GM18526 (cell line): ENCODE measurements around the gene KCNG2.

Experiments
- POLR2A ChIP-seq: IDR thresholded peaks from 3 replicates; pipeline ENCODE4 v1.6.1; 2011; ENCODE audit not compliant: insufficient read length; ENCODE audit errors: extremely low read depth

Gene KCNG2

DNA sequence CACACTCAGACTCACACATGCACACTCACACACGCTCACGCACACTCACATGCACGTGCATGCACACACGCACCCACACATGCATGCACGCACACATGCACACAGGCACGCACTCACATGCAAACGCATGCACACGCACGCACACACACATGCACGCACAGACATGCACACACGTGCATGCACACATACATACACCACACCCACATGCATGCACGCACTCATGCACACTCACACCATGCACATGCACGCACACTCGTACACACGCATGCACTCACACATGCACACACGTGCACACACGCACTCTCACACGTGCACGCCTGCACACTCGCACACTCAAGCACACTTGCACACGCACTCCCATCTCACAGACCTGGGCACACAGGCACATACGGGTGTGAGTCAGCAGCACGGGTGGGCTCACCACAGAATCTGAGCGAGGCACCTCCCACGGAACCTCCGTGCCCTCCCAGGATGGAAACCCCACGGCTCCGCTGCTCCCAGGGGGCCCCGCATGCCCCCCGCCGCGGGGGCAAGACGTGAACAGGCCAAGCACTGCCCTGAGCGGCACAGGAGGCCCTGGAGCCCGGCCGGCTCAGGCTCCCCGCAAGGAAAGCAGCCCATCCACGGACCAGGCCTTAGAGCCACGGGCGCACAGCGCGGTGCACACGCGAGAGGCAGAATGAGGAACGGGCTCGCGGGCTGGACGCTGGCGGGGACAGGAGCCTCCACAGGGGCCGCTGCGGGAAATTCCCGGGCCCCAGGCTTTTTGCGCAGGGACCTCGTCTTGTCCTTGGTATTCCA is 8.4 kb upstream of the KCNG2 start:
- no peak for TF ChIP-seq POLR2A

DNA sequence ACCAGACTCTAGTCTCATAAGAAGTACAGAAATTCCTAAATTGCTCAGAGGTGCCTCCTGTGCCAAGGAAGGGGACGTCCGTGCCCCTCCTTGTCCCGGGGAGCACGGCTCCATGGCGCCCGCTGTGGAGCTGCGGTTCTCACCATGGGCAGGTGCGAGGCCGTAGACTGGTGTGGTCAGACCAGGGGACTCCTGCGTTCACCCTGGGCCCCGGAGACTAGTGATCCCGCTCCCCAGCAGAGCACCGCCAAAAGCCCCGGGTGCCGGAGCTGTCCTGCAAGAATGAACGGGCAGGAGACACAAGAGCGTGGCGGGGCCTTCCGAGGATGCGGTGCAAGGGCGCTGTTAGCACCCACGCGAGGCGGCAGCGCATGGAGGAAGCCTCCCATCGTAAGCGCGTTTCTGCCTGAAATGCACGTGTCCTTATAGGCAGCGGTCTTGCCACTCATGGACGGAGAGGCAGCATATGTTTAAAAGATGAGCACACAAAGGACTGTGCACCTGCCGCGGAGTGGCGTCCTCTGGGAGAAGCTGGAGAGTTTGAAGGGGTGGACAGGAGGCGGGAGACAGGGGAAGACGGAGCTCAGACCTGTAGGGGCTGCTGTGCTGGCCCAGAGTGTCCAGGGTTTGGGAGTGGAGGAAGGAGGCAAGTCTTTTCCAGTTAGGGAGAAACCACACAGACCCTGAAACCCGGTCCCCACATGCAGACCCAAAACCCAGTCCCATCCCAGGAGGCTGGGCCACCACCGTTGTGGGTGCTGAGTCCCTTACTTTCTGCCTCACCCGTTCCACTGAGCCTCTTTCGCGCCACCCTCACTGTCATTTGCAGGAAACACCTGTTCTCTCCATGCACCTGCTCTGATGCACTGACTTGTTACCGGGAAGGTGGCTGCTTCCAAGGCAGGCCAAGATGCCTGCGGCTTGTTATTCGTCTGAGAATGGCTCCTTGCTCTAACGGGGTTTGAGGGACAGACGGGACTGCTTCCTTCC is 7.5 kb upstream of the KCNG2 start:
- no peak for TF ChIP-seq POLR2A

DNA sequence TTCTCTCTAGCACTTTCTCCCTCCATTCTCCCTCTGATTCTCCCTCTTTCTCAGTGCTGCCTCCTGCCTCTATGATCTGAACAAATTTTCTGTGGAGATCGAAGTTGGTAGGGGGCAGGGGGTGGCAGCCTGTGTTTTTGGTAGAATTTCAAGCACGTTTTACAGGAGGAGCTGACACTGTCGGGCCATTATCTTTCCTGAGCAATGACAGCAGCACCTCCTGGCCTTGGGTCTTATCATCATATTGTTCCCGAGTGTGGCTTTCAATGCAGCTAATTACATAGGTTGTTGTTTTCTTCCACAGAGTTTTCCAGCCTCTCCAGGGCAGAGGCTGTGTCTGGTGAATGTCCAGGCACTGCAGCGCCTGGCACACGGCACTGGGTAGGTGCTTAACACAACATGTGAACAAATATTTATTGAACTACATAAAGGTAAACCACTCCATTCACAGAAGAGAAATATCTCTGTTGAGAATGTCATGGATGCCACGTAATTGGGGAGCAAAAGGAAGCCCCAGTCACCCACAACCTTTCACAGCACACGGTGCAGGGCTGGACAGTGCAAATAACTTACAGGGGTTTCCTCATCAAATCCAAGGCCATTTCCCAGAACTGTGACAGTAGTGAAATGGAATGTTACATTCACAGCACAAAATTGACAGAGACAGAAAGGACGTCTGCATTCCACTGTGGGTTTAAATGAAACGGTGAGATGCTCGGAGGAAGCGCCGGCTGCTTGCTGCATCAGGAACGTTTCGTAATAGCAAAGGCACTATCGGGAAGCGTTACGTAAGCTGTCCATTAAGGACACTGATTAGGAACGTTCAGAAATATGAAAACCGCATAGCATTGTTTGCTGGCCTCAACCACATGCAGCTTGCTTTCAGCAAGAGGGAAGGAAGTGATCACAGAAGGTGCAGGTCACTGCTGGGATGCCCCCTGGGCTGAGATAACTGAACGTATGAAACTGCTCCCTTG is 6.5 kb upstream of the KCNG2 start:
- TF ChIP-seq POLR2A, result no peak

DNA sequence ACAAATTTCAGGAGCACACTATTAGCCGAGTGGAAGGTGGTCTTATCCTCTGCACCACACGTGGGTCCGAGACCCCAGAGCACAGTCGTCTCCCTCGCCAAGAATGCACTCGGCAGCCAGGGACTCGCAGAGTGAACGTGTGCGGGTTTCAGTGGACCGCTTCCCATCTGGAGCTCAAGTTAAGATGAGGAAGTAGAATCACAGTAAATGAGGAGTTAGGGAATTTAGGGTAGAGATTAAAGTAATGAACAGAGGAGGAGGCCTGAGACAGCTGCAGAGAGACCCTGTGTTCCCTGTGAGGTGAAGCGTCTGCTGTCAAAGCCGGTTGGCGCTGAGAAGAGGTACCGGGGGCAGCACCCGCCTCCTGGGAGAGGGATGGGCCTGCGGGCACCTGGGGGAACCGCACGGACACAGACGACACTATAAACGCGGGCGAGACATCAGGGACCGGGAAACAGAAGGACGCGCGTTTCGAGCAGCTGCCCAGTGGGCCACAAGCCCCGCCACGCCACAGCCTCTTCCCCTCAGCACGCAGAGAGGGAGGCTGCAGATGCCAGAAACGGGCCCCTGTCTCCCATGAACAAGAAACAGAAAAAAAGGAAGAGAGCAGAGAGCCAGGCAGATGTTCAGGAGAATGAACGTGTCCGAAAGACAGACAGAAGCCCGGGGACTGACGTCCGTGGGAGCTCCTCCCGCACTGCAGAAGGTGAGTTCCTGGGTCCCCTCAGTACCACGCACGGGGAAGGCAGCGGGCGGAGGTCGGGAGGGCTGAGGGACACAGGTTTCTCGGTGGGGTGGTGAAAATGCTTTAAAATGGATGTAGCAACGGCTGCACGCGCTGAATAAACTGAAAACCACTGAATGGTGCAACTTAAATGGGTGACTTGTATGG is 5.4 kb upstream of the KCNG2 start:
- TF ChIP-seq POLR2A, result no peak

DNA sequence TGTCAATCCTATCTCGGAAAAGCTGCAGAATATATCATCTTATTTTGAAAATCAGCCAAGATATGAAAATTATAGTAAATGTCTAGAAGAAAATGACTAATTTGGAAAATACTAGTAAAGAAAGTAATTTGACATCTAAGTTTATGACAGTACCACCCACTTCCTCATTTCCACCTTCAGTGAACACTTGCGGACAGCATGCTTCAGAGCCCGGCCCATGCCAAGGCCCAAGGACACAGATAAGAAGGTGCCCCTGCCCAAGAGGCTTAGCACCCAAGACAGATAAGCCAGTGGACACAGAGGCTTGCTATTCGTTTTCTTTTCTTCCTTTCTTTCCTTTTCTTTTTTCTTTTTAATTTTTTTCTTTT is 4.8 kb upstream of the KCNG2 start:
- TF ChIP-seq POLR2A, result no peak

DNA sequence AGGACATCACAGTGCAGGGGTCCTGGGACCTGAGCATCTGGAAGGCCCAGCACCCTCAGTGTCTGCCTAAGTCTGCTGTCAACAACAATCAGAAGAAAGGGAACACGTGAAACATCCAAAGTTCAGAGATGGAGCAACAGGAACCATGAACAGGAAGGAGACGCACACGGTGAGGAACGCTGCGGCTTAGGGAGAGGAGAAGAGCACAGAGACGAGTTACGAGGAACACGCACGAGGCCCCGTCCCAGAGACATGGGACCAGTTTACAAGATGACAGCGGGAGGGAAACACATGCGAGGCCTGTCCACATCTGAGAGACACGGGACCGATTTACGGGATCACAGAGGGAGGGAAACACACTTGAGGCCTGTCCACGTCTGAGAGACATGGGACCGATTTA is 2.9 kb upstream of the KCNG2 start:
- no peak for TF ChIP-seq POLR2A

DNA sequence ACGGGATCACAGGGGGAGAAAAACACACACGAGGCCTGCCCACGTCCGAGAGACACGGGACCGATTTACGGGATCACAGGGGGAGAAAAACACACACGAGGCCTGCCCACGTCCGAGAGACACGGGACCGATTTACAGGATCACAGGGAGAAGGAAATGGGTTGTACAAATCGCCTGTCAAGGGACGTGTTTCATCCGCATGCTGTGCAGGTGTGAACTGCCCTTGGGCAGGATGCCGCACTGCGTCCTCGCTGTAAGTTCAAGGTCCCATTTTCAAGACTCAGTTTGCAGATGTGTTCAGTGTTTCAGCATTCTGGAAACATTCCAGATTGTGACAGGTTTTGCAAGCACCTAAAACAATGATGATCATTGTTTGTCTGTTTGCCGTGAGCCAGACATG is 2.3 kb upstream of the KCNG2 start:
- no peak for TF ChIP-seq POLR2A

DNA sequence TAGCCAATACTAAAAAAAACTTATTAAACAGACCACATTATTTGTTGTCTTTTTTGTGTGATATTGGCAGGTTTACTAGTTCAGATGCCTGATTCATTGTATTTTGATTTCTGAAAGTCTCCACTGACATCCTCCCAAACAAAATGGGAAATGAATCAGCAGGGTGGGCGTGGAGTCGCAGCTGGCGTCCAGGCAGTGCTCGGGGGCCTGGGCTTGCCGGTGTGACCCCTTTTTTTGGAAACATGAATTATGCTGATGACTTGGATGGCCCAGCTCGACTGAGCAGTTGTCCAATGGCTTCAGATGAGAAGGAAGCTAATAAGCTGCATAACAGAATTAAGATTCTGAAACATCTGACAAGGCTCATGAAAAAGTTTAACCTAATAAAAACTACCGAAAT is 1.7 kb upstream of the KCNG2 start:
- no peak for TF ChIP-seq POLR2A

DNA sequence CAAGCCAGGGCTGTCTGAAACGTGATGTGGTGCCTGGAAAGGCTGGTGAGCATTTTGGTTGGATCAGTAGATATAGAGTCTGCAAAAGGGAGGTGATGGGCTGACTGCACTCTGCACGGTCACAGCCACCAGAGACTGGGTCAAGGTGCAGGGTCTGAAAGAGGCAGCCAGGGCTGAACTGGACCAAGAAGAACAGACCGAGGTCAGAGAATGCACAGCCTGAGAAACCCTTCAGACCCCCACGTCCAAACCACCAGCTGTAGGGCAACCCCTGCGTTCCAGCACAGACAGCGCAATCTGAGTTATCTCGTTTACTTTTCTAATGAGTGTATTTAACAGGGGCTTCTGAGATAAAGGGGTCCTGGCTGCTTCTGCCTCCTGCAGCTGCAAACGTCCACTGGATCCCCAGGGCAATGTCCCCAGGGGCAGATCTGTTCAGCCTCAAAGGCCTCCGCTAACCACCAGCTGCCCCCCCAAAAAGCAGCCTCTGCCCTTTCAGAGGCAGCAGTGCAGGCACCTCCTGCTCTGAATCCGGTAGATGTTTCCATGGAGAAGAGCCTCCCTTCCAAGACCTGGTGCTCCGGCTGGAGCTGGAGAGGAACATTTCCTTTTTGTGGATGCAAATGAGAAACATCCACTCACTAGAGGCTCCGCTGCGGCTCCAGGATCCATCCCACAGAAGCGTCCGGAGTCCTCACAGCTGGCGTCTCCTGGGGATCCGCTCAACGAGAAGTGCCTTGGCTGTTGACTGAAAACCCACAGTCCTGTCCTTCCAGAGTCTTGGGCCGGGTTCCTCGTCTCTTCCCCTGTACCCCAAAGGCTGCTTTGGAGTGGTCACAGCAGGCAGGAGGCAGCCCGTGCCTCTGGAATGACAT is 970 bp upstream of the KCNG2 start:
- TF ChIP-seq POLR2A, result no peak

DNA sequence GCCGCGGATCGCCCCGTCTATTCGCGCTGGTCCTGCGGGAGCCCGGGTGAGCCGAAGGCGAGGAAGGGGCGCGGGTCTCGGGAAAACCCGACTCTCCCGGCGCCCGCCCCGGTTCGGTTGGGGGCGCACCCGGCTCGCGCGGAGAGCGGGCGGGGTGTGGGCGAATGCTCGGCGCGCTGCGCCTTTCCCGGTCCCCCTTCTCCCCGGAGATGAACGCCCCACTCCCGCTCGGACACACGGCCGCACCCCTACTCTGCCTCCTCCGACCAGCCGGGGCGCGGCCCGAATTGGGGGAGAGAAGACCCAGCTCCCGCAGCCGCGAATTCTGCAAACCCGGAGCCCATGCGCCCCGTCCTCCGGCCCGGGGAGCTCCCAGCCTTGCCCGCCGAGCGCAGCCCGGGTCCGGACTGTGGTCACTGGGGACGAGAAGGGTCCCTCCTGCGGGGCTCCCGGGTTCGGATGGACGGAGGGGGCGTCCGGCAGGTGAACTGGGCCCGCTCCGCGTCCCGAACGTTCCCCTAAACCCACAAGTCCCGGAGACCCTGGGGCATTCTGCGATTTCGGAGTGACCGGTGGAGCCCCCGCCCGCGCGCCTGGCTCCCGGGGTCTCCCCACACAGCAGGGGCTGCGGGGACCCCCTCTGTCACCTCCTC is 734 bp downstream of the KCNG2 start:
- no peak for TF ChIP-seq POLR2A

DNA sequence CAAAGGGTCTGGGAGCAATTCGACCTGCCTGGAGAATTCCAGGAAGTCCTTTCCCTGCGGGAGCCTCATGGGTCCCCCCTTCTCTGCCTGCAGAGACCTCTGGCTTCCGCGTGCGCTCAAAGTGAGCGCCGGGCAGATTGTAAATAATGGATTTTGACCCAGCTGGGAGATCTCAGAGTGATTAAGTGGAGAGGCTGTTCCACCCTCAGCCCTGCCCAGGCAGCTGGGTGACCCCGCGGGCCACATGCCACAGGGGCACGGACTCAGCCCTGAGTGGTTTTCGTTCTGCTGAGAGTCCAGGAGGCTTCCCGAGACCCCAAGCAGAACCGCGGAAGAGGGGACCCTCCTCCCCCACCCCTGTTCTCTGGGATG is 1.2 kb downstream of the KCNG2 start:
- TF ChIP-seq POLR2A, result no peak

DNA sequence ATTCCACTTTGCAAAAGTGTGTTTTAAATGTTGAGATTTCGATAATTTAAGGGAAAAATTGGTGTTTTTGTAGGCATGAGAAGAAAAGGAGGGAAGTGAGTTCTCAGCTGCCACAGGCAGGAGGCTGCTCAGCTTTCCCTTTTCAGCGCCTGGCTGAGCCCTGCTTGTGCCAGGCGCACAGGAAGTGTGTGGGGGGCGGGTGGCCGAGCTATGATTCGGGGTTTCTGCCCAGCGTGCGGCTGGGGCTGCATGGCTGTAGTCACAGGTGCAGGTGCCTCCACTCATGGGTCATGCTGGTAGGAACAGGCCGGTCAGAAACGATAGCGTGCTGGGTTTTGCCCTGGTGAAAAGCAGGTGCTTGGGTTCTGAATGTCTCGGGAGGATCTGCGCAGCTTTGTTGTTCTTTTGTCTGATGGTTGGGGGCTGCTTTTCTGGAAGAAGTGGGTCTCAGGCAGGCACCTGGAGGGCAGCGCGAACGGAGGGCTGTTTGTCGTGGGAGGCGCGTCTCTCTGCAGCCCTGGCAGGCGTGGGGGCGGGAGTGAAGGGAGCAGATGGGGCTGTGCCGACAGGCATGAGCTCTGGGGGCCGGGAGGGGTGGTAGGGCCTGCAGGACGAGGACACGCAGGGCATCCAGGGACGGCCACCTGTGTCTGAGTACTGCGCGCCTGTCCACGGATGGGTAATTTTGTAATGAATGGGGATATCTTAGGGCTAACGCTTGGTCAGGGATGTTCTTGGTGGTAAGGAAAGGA is 2.1 kb downstream of the KCNG2 start:
- TF ChIP-seq POLR2A, result no peak
